Measurements from ENCODE around the gene GCHFR. TPM values are rescaled to one million over a fixed set of nuclear protein-coding genes. Genes with fewer than 3 reads are reported as not detected.
A peak's percentile ranks its signal among the peaks of the same experiment; 100 is the strongest.

The GCHFR gene
- polyA plus RNA-seq, 4 donors: 96.7 to 222 (median 147) TPM

GRCh38 chr15:40799523-40799922 lies 35.7 kb downstream of the GCHFR start:
- H3K36me3 ChIP-seq (ENCODE audit: control insufficient read depth in 3 of 3, insufficient read depth in 2 of 3, low read depth in 1 of 3, low read length in 3 of 3): peaks cover 0 to 28% (median 0%) of the 10 kb centered on the region in 3 donors
- FAIRE-seq: no peak
- WGBS, 3 donors: 92 to 96% (median 95%) methylated on average over 3 of the region's 3 CpGs
- no peaks in the 10 kb centered on the region for H3K9me3 ChIP-seq (ENCODE audit: control insufficient read depth in 2 of 2, insufficient read depth in 1 of 2, low read depth in 1 of 2, low read length in 1 of 2)
- H3K27me3 ChIP-seq (ENCODE audit: control insufficient read depth in 3 of 3, insufficient read depth in 3 of 3, low read length in 3 of 3): no peaks in the 10 kb centered on the region
- peaks cover 0 to 6% (median 3%) of the 10 kb centered on the region in 3 donors for H3K4me1 ChIP-seq (ENCODE audit: control insufficient read depth in 3 of 3, insufficient read depth in 2 of 3, low read depth in 1 of 3, low read length in 2 of 3)
- no peak for DNase-seq
- H3K4me3 ChIP-seq (ENCODE audit: low read depth in 1 of 3, low read length in 3 of 3): no peak overlapping the region
- no peak overlapping the region for H3K27ac ChIP-seq (ENCODE audit: low read depth in 1 of 3, low read length in 2 of 3)

GRCh38 chr15:40803076-40803475 lies 39.2 kb downstream of the GCHFR start:
- Histone ChIP-seq H3K27me3 (ENCODE audit: control insufficient read depth in 3 of 3, insufficient read depth in 3 of 3, low read length in 3 of 3) (no peaks in the 10 kb centered on the region), H3K9me3 (ENCODE audit: control insufficient read depth in 2 of 2, insufficient read depth in 1 of 2, low read depth in 1 of 2, low read length in 1 of 2) (no peaks in the 10 kb centered on the region), H3K4me1 (ENCODE audit: control insufficient read depth in 3 of 3, insufficient read depth in 2 of 3, low read depth in 1 of 3, low read length in 2 of 3) (peaks cover 1 to 9% (median 3%) of the 10 kb centered on the region in 3 donors), H3K36me3 (ENCODE audit: control insufficient read depth in 3 of 3, insufficient read depth in 2 of 3, low read depth in 1 of 3, low read length in 3 of 3) (peaks cover 0 to 28% (median 0%) of the 10 kb centered on the region in 3 donors), H3K27ac (ENCODE audit: low read depth in 1 of 3, low read length in 2 of 3) (no peak overlapping the region), H3K4me3 (ENCODE audit: low read depth in 1 of 3, low read length in 3 of 3) (no peak overlapping the region)
- FAIRE-seq (no peak), DNase-seq (no peak)
- WGBS, 3 donors: 86 to 97% (median 92%) methylated on average over 2 of the region's 2 CpGs

- FAIRE-seq (no peak), DNase-seq (no peak)
- H3K36me3 ChIP-seq (ENCODE audit: control insufficient read depth in 3 of 3, insufficient read depth in 2 of 3, low read depth in 1 of 3, low read length in 3 of 3): peaks cover 0 to 26% (median 0%) of the 10 kb centered on the region in 3 donors
- H3K4me1 ChIP-seq (ENCODE audit: control insufficient read depth in 3 of 3, insufficient read depth in 2 of 3, low read depth in 1 of 3, low read length in 2 of 3): peaks cover under 1 to 10% (median 6%) of the 10 kb centered on the region in 3 donors
- no peak overlapping the region for H3K27ac ChIP-seq (ENCODE audit: low read depth in 1 of 3, low read length in 2 of 3)
- no peaks in the 10 kb centered on the region for H3K9me3 ChIP-seq (ENCODE audit: control insufficient read depth in 2 of 2, insufficient read depth in 1 of 2, low read depth in 1 of 2, low read length in 1 of 2)
- 23 to 67% (median 41%) methylated on average over 1 of the region's 1 CpG for WGBS, 3 donors
- no peak overlapping the region for H3K4me3 ChIP-seq (ENCODE audit: low read depth in 1 of 3, low read length in 3 of 3)
- H3K27me3 ChIP-seq (ENCODE audit: control insufficient read depth in 3 of 3, insufficient read depth in 3 of 3, low read length in 3 of 3): no peaks in the 10 kb centered on the region
These were observed 39.8 kb downstream of the GCHFR start for GRCh38 chr15:40803688-40804087.

DNA sequence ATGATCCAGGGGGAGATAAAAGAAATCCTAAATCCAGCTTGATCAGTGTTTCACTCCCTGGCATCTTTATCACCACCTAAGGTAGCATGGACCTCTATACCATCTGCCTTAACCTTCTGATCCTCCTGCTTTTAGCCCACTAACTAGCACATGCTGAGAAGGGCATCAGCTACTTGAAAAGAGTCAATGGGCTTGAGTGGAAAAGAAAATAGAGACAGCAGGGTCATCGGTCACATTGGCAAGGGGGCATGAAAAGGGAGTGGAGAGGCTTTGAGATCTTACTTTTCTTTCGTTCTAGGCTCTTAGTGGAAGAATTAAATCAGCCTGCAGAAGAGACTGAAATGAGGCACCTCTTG lies 42.8 kb downstream of the GCHFR start:
- H3K27ac ChIP-seq (ENCODE audit: low read depth in 1 of 3, low read length in 2 of 3): peak overlapping the region; percentile 87 to 99 (median 97)
- FAIRE-seq: no peak

DNA sequence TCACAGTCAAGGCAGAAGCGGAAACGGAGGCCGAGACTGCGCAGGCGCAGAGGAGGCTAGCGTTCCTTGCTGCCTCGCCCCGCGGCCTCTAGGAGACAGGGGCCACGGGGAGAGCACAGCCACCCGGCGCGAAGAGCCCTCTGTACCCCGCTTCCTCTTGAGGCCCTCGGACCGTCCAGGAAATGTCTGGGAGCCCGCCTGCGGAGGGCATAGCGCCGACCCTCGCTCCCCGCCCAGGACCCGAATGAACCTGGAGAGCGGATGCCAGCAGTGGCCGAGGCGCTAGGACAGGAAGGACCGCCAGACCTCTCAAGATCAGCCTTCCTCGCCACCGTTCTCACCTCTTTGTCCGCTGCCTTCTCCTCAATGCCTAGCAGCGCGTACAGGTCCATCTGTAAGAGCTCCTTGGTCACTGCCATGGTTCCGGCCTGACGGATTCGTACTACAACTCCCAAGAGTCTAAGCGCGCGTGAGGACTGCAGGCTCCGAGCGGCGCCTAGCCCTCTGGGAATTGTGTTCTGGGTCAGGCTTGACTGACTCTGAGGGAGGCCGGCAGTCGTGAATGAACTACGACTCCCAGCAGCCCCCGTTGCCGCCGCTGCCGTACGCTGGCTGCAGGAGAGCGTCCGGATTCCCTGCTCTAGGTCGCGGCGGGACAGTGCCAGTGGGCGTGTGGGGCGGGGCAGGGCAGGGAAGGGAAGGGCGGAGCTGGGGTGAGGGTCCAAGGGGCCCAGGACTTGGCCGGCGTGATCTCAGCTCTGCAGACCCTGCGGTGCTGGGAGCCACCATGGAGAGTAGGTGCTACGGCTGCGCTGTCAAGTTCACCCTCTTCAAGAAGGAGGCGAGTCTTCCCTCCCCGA lies 43.4 kb downstream of the GCHFR start, which contains the start of the genes DNAJC17 and ZFYVE19:
Gene DNAJC17, minus strand, starts transcription at position 446 of the 860 bp plus-strand sequence. Its CDS starts 27 bp downstream, at position 419.
Gene ZFYVE19, plus strand, starts transcription at position 62 of the 860 bp plus-strand sequence. Its CDS starts 501 bp downstream, at position 563.
- DNase-seq (peak; percentile 99), FAIRE-seq (no peak)
- H3K27ac ChIP-seq (ENCODE audit: low read depth in 1 of 3, low read length in 2 of 3): peak within 1 kb of the TSS; percentile 87 to 99 (median 97)
- H3K9me3 ChIP-seq (ENCODE audit: control insufficient read depth in 2 of 2, insufficient read depth in 1 of 2, low read depth in 1 of 2, low read length in 1 of 2): no peaks in the 10 kb centered on the region
- H3K36me3 ChIP-seq (ENCODE audit: control insufficient read depth in 3 of 3, insufficient read depth in 2 of 3, low read depth in 1 of 3, low read length in 3 of 3): peaks cover 0 to 31% (median 4%) of the 10 kb centered on the region in 3 donors
- H3K27me3 ChIP-seq (ENCODE audit: control insufficient read depth in 3 of 3, insufficient read depth in 3 of 3, low read length in 3 of 3): no peaks in the 10 kb centered on the region
- peak within 1 kb of the TSS; percentile 84 to 99 (median 86) for H3K4me3 ChIP-seq (ENCODE audit: low read depth in 1 of 3, low read length in 3 of 3)
- peaks cover 4 to 10% (median 6%) of the 10 kb centered on the region in 3 donors for H3K4me1 ChIP-seq (ENCODE audit: control insufficient read depth in 3 of 3, insufficient read depth in 2 of 3, low read depth in 1 of 3, low read length in 2 of 3)
- WGBS, 3 donors: 0 to 1% (median 0%) methylated on average over 58 to 64 of the region's 64 CpGs

More for the DNA sequence above, 42.8 kb downstream of the GCHFR start:
- Histone ChIP-seq H3K9me3 (ENCODE audit: control insufficient read depth in 2 of 2, insufficient read depth in 1 of 2, low read depth in 1 of 2, low read length in 1 of 2) (no peaks in the 10 kb centered on the region), H3K36me3 (ENCODE audit: control insufficient read depth in 3 of 3, insufficient read depth in 2 of 3, low read depth in 1 of 3, low read length in 3 of 3) (peaks cover 0 to 32% (median 4%) of the 10 kb centered on the region in 3 donors), H3K4me1 (ENCODE audit: control insufficient read depth in 3 of 3, insufficient read depth in 2 of 3, low read depth in 1 of 3, low read length in 2 of 3) (peaks cover 4 to 10% (median 6%) of the 10 kb centered on the region in 3 donors), H3K4me3 (ENCODE audit: low read depth in 1 of 3, low read length in 3 of 3) (peak overlapping the region in 2 of 3 donors; percentile 84 to 99), H3K27me3 (ENCODE audit: control insufficient read depth in 3 of 3, insufficient read depth in 3 of 3, low read length in 3 of 3) (no peaks in the 10 kb centered on the region)
- 0 to 3% (median 1%) methylated on average over 2 of the region's 2 CpGs for WGBS, 3 donors
- DNase-seq: no peak

DNA sequence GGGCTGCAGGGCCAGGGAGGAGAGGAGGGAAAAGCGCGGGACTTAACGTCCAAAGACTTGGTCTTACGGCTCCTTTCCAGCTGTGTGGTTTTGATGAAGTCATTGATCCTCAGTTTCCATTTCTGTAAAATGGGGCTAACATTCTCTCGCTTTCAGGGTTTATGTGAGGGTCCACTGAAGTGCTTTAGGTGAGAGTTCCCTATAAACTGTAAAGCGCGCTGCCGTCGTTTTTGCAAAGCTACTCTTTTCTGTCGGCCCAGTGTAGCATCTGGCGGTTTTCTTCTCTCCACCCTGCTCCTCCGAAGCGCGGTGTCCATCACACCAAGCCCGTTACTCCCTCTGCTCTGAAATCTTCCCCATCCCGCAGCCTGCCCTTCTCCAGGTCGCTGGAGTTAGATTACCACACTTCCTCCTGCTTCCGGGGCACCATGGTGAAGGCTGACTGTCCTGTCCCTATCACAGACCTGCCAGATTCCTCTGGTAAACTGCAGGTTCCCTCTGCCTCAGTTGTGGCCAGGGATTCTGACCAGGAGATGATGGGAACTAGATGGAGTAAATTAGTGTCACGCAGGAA lies 44.1 kb downstream of the GCHFR start:
- H3K9me3 ChIP-seq (ENCODE audit: control insufficient read depth in 2 of 2, insufficient read depth in 1 of 2, low read depth in 1 of 2, low read length in 1 of 2): no peaks in the 10 kb centered on the region
- peak overlapping the region; percentile 64 to 99 (median 84) for H3K4me3 ChIP-seq (ENCODE audit: low read depth in 1 of 3, low read length in 3 of 3)
- H3K27me3 ChIP-seq (ENCODE audit: control insufficient read depth in 3 of 3, insufficient read depth in 3 of 3, low read length in 3 of 3): no peaks in the 10 kb centered on the region
- H3K36me3 ChIP-seq (ENCODE audit: control insufficient read depth in 3 of 3, insufficient read depth in 2 of 3, low read depth in 1 of 3, low read length in 3 of 3): peaks cover 0 to 31% (median 4%) of the 10 kb centered on the region in 3 donors
- FAIRE-seq (no peak), DNase-seq (no peak)
- H3K27ac ChIP-seq (ENCODE audit: low read depth in 1 of 3, low read length in 2 of 3): peak overlapping the region in 2 of 3 donors; percentile 6 to 15
- peaks cover 4 to 10% (median 6%) of the 10 kb centered on the region in 3 donors for H3K4me1 ChIP-seq (ENCODE audit: control insufficient read depth in 3 of 3, insufficient read depth in 2 of 3, low read depth in 1 of 3, low read length in 2 of 3)
- WGBS, 3 donors: 9 to 44% (median 26%) methylated on average over 19 of the region's 19 CpGs

DNA sequence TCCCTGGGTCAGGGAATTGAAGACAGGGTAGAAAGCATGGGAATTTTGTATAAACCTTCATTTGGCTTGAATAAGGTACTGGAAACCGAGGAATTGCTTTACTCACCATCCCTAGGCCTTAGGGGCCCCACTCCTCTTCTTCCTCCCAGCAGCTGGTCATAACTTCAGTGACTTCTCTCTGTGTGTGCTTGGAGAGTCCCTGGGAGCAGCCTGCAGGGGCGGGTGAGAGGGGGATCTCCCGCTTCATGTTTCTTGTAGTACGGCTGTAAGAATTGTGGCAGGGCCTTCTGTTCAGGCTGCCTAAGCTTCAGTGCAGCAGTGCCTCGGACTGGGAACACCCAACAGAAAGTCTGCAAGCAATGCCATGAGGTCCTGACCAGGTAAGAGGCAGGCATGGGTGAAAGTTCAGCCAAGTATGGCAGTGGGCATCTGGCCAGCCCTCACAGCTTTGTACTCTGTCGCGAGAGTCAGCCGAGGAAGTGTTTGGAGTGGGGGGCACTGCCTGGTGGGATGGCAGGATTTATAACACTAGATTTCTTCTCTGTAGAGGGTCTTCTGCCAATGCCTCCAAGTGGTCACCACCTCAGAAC lies 45.1 kb downstream of the GCHFR start:
- FAIRE-seq: no peak
- H3K27ac ChIP-seq (ENCODE audit: low read depth in 1 of 3, low read length in 2 of 3): no peak overlapping the region
- H3K27me3 ChIP-seq (ENCODE audit: control insufficient read depth in 3 of 3, insufficient read depth in 3 of 3, low read length in 3 of 3): no peaks in the 10 kb centered on the region
- H3K4me3 ChIP-seq (ENCODE audit: low read depth in 1 of 3, low read length in 3 of 3): no peak overlapping the region
- peak in 1 of 2 donors; percentile 53 for DNase-seq
- H3K4me1 ChIP-seq (ENCODE audit: control insufficient read depth in 3 of 3, insufficient read depth in 2 of 3, low read depth in 1 of 3, low read length in 2 of 3): peaks cover 4 to 10% (median 6%) of the 10 kb centered on the region in 3 donors
- WGBS, 3 donors: 35 to 65% (median 59%) methylated on average over 8 of the region's 8 CpGs
- H3K36me3 ChIP-seq (ENCODE audit: control insufficient read depth in 3 of 3, insufficient read depth in 2 of 3, low read depth in 1 of 3, low read length in 3 of 3): peaks cover 6 to 40% (median 9%) of the 10 kb centered on the region in 3 donors
- no peaks in the 10 kb centered on the region for H3K9me3 ChIP-seq (ENCODE audit: control insufficient read depth in 2 of 2, insufficient read depth in 1 of 2, low read depth in 1 of 2, low read length in 1 of 2)
